Epithelial cell of prostate (primary cell): ENCODE results near the gene MAP2K2.
A peak's percentile ranks its signal among the peaks of the same experiment; 100 is the strongest.
"Not testable (repeated sequence)": the region's sequence is repeated elsewhere in the genome, so short reads cannot be mapped to it uniquely, and the experiment has no call there.

Source experiments
- DNase-seq: peaks from one replicate; pipeline ENCODE4 v3.0.0-alpha.2; 2011; ENCODE audit warnings: low read depth, low spot score
- H3K27ac ChIP-seq: fragments of 450-650 bp; 2 replicates; pipeline ENCODE4 v1.5.1; 2017; ENCODE audit warnings: mild to moderate bottlenecking

The MAP2K2 gene

DNA sequence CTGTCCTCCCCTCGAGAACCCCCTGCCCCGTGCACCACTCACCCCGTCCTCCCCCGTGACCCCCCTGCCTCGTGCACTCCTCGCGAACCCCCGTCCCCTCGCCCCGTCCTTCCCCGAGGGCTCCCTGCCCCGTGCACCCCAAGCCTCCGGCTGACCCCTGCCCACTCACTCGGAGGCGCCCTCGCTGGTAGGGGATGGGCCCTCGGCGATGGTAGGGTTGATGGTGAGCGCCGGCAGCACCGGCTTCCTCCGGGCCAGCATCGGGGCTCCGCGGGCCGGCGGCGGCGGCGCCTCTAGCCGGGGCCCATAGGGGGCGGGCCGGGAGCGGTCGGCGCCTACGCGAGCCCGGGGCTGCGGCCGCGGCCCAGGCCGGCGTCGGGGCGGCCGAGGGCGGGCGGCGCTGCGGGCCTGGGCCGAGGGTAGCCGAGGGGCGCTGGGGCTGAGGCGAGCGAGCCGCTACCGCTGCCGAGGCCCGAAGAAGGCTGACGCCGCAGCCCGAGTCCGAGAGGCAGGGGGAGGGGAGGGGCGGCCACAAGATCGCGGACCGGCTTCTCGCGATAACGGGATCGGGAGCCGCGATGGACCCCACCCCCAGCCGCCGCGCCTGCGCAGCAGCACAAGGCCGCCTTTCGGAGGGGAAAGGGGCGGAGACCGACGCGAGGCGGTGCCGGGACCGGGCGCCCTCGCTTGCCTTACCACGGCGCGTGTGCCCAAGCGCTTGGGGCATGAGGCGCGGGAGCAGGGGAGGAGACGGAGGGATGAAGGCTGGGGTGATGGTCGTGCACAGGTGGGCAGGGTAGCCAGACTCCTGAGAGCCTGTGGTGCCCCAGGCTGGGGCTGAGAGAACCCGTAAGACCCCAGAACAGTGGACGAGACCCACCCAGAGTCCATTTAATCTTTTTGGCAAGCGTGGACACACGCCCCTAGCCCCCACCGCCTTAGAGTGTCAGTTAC is at the start of gene MAP2K2:
TSS of gene MAP2K2 (minus strand) at position 508 of the 954 bp plus-strand sequence. CDS start at position 261, 247 bp downstream.
- DNase-seq: peak; percentile 40
- H3K27ac ChIP-seq: peak within 1 kb of the TSS; percentile 44

DNA sequence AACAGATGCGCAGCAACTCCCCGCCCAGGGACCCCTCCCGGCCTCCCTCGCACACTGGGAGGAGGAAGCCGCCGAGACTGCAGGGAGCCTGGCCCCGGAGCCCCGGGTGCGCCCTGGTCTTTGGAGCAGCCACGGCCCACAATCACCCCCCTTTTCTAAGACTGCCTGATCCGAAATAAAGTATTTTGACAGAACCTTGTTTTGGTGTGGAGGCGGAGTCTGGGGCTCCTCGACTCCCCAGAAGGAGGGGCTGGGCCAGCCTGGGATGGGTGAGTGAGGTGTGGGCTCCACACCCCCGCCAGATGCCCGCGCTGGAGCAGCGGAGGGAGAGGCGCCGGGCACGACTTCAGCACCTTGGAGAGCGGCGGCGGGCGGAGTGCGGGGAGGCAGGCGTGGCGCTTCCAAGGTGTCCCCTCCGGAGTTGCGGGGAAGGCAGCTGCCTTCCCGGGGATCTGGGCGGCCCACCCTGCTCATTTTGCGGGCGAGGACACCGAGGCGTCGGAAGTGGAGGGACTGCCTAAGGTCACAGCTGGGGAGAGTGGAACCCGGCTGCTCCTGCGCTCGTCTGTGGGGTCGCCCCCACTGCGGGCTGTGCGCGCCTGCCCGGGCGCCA is 49.0 kb upstream of the MAP2K2 start:
- no peak for DNase-seq
- no peak overlapping the region for H3K27ac ChIP-seq

DNA sequence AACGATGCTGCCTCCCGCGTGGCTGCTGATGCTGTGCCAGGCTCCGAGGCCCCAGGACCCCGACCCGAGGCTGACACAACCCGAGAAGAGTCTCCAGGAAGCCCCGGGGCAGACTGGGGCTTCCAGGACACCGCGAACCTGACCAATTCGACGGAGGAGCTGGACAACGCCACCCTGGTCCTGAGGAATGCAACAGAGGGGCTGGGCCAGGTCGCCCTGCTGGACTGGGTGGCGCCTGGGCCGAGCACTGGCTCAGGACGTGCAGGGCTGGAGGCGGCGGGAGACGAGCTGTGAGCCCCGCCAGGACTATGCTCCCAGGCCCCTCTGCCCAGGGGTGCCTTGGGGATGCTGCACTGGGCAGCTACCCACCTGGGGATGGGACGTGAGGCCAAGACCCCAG is 47.8 kb upstream of the MAP2K2 start:
- DNase-seq: no peak
- H3K27ac ChIP-seq: no peak overlapping the region

DNA sequence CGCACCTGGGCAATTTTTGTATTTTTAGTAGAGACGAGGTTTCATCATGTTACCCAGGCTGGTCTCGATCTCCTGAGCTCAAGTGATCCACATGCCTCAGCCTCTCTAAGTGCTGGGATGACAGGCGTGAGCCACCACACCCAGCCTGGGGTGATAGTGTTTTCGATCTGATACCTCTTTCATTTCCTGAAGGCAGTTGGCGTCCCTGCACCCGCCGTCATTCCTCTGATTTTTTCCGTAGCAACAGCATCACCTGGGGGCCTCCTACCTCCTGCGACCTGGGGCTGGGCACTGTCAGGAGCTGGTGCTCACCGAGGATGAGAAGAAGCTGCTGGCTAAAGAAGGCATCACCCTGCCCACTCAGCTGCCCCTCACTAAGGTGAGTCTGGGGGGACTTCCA is 40.3 kb upstream of the MAP2K2 start:
- DNase-seq: no peak
- no peak overlapping the region for H3K27ac ChIP-seq

DNA sequence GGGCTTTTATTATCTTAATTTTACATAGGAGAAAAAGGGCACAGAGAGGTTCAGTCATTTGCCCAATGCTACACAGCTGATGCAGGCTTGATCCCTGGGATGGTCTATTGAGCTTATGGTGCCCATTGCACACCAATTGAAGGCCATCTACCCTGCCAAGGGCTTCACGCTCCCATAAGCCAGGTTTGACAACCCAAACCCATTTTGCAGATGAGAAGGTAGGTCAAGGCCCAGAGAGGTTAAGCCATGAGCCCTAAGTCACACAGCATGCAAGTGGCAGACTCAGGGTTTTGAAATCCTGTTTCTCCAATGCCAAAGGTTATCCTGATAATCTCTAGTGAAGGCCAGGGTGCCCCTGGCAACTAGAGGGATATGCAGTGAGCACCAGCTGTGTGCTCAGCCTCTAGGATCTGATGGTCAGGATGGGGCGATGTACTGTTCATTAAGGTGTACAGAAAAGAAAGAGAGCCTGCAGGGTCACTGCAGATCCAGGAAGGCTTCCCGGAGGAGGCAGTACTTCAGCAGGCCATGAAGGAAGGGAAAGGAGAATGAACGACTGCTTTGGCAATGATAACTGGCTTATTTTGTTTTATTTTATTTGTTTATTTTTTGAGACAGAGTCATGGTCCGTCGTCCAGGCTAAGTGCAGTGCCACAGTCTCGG is 37.6 kb upstream of the MAP2K2 start:
- no peak for DNase-seq

DNA sequence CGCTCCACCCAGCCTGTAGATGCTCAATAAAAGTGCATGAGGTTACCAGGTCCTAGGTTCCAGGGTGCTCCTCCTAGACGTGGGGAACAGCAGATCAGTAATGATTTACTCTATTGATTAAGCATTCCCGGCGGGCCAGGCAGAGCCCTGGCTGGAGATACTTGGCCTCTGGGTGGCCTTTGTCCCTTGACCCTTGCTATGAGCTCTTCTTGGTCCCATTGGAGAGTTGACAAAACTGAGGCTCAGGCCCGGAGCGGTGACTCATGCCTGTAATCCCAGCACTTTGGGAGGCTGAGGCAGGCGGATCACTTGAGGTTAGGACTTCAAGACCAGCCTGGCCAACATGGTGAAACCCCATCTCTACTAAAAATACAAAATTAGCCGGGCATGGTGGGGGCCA is 34.0 kb upstream of the MAP2K2 start:
- not testable (repeated sequence) for H3K27ac ChIP-seq, DNase-seq

More for the DNA sequence above, 37.6 kb upstream of the MAP2K2 start:
- H3K27ac ChIP-seq: no peak overlapping the region

DNA sequence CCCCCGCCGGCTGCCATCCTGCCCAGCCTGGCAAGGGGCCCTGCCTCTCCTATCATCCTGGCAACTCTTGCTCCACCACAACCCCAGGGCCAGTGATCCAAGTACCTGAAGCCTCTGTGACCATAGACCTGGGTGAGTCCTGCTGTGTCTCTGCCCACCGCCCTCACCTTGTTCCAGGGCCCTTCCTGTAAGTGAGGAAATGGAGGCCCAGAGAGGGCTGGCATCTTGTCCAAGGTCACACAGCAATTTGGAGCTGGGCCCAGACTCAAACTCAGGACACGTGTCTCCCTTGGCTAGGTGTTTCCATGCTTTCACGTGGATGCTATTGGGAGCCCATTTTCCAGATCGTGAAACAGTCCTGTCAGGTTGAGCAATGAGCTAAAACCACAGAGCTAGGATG is 33.2 kb upstream of the MAP2K2 start:
- DNase-seq: no peak
- no peak overlapping the region for H3K27ac ChIP-seq

DNA sequence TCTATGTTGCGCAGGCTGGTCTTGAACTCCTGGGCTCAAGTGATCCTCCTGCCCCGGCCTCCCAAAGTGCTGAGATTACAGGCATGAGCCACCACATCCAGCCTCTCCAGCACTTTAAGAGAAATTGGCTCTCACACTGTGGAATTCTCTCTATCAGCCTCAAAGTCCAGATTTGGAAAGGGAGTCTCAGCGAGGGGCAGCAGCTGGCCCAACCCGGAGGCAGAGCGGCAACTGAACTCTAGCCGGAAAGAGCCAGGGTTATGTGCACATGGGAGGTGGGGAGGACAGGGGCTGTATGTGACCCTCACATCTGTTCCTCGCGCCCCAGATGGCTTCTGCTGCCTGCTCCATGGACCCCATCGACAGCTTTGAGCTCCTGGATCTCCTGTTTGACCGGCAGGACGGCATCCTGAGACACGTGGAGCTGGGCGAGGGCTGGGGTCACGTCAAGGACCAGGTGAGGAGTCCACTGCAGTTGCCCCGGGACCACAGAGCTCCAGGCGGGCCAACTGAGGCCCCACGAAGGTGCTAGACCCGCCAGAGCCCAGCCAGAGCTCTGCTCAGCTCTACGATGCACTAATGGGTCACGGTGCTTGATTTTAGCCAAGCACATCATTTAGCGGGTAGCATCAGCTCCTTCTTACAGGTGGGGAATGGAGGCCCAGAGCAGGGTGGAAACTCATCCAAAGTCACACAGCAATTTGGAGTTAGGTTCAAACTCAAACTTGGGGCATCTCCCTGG is 30.8 kb upstream of the MAP2K2 start:
- DNase-seq: no peak
- H3K27ac ChIP-seq: no peak overlapping the region

DNA sequence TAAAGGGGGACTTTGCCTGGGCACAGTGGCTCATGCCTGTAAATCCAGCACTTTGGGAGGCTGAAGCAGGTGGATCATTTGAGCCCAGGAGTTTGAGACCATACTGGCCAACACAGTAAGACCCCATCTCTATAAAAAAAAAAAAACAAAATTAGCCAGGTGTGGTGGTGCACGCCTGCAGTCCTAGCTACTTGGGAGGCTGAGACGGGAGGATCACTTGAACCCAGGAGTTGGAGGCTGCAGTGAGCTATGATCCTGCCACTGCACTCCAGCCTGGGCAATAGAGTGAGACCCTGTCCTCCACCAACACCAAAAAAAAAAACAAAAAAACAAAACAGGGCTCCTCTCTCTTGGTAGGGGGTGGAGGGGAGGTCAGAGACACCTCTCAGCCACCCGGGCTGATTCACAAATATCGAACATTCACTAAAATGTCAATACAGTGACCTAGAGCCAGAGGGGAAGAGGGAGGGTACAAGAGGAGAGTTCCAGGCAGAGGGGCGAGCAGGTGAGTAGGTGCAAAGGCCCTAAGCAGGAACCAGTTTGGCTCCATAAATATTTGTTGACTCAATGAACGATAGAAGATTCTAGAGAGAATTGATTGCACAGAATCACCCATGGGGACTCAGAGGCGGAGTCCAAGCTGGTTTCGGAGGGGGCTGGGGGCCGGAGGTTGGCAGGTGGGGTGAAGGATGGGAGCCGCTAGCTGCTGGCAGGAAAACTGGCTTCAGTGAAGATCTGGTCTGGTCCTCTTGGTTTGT is 28.5 kb upstream of the MAP2K2 start:
- DNase-seq: no peak
- H3K27ac ChIP-seq: no peak overlapping the region

DNA sequence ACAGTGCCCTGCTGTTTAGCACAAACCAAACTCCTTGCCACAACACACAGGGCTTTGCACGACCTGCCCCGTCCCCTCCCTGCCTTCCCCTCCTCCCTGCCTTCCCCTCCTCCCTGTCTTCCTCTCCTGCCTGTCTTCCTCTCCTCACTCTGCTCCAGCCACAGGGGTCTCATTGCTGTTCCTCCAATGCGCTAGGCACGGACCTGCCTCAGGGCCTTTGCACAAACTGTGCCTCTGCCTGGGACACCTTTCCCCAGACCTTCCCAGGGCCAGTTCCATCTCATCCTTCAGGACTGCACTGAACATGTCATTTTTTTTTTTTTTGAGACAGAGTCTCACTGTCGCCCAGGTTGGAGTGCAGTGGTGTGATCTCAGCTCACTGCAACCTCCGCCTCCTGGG is 27.7 kb upstream of the MAP2K2 start:
- DNase-seq: no peak
- H3K27ac ChIP-seq: no peak overlapping the region

DNA sequence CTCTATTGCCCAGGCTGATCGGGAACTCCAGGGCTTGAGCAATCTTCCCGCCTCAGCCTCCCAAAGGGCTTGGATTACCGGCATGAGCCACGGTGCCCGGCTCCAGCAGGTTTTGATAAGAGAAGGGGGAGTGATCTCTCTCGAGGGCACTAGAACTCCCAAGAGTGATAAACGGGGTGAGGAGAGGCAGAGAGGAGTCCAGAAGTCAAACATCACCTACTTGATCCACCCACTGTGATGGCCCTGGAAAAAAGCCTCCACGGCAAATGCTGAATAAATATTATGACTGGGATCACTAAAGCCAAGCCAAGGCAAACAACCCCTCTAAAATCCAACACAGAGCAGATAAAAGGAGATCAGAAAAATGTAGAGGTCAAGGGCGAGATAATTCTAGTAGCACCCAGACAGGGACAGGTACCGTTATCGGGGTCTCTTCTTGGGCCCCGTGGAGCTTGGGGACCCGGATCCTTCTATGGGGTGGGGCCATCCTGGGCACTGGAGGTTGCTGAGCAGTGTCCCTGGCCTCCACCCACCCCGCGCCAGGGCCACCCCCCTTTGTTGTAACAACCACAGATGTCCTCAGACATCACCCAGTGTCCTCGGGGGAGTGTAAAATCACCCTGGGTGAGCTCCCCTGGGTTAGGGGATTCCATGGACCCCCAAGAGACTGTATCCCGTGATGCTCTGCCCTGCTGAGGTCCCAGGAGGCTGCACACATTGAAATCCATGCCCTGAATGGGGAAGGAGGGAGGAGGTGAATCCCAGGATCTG is 25.8 kb upstream of the MAP2K2 start:
- no peak for DNase-seq
- no peak overlapping the region for H3K27ac ChIP-seq

DNA sequence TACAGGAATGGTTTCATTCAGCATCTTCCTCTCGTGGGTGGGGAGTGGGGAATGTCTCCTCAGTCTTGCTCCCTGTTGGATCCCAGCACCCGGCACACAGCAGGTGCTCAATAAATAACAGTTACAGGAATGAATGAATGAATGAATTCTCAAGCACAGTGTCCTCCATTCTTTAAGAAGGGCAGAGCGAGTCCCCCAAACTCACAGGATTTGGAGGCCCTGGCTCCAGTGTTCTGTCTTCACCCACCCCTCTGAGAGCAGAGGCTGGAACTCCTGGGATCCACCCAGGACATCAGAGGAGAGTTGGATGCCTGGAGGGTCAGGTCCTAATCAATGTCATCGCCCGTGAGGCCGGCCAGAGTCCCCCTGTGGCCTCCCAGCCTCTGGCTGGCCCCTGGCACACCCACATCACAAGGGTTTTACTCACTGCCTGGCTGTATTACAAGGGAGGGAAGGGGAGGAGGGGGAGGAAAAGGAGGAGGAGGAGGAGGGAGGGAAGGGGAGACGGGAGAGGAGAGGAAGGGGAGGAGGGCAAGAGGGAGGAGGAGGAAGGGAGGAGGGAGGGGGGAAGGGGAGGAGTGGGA is 20.8 kb upstream of the MAP2K2 start:
- DNase-seq: no peak
- no peak overlapping the region for H3K27ac ChIP-seq

DNA sequence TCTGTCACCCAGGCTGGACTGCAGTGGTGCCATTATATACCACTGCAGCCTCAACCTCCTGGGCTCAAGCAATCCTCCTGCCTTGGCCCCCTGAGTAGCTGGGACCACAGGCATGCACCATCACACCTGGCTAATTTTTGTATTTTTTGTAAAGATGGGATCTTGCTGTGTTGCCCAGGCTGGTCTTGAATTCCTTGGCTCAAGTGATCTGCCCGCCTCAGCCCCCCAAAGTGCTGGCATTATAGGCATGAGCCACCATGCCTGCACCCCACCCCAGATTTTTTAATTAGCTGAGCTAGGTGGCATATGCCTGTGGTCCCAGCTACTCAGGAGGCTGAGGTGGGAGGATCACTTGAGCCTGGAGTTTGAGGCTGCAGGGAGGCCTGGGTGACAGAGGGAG is 19.0 kb upstream of the MAP2K2 start:
- not testable (repeated sequence) for DNase-seq, H3K27ac ChIP-seq

DNA sequence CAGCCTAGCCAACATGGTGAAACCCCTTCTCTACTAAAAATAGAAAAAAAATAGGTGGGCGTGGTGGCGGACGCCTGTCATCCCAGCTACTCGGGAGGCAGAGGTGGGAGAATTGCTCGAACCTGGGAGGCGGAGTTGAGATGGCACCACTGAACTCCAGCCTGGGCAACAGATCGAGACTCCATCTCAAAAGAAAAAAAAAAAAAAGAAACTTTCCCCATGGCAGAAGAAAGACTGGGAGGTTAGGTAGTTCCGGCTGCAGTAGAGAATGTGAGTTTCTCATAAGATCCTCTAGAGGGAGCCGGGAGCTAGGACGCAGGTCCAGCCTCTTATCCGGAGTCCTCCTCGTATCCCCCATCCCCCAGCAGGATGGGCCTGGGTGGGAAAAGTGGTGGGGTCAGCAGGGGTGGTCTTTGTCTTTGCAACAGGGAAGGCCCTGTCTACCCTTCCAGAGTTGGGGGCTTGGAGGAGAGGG is 16.4 kb upstream of the MAP2K2 start:
- DNase-seq: no peak
- no peak overlapping the region for H3K27ac ChIP-seq

DNA sequence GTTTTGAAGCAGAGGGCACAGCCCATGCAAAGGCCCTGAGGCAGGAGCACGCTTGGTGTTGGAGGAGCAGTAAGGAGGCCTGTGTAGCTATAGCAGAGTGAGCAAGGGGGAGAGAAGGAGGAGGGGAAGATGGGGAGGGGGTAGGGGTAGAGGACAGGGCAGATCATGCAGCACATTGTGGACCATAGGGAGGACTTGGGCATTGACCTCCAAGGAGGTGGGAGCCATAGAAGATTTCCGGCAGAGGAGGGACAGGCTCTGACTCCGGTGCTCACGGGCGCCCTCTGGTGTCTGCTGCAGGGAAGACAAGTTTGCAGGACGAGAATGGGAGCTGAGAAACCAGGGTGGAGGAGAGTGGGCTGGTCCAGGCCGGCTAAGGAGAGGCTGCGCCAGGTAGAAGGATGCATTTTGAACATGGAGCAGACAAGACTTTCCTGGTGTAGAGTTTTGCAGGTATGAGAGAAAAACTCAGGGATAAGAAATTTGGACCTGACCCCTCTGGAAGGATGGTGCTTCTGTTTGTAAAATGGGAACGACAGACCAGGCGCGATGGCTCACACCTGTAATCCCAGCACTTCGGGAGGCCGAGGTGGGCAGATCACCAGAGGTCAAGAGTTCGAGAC is 15.8 kb upstream of the MAP2K2 start:
- no peak overlapping the region for H3K27ac ChIP-seq
- DNase-seq: no peak

DNA sequence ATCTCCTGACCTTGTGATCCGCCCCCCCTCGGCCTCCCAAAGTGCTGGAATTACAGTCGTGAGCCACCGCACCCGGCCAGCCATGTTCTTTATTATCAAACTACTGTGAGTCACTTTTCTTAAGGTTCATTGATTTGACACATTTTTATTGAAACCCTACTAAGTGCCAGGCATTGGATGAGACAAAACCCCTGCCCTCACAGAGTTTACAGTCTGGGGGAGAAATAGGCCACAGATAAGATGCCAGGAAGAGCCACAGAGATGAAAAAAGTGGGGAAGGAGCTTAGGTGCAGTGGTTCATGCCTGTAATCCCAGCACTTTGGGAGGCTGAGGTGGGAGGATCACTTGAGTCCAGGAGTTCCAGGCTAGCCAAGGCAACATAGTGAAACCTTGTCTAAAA is 14.5 kb upstream of the MAP2K2 start:
- no peak for DNase-seq
- no peak overlapping the region for H3K27ac ChIP-seq

DNA sequence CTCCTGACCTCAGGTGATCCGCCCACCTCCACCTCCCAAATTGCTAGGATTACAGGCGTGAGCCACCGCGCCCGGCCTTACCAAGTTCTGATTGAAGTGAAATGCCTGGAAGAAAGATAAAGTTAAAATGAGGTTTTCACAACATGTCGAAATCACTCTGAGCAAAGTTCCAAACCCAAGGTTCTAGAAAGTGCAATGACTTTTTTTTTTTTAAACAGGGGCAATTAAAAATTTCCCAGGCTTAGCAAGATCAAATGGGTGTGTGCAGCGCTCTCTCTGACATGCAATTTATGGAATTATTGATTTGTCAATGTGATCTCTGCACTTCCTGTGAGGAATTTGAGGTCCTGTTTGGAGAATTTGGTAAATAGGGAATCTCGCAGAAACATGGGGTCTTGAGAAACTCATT is 12.8 kb upstream of the MAP2K2 start:
- no peak for DNase-seq
- H3K27ac ChIP-seq: no peak overlapping the region

DNA sequence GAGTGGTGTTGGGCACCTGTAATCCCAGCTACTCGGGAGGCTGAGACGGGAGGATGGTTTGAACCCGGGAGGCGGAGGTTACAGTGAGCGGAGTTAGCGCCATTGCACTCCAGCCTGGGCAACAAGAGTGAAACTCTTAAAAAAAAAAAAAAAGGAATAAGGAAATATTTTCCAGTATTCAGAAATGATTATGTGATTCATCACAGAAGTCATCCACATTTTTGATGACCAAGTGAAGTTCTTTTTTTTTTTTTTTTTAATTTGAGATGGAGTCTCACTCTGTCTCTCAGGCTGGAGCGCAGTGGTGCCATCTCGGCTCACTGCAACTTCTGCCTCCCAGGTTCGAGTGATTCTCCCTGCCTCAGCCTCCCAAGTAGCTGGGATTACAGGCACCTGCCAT is 11.5 kb upstream of the MAP2K2 start:
- not testable (repeated sequence) for DNase-seq, H3K27ac ChIP-seq
